Inflammatory macrophage treated with lipopolysaccharide for 4 hours (primary cell): ENCODE data around the gene CCDC57.
"Not testable (repeated sequence)": the region's sequence is repeated elsewhere in the genome, so short reads cannot be mapped to it uniquely, and the experiment has no call there.

Experiments
- DNase-seq: peaks from one replicate; pipeline ENCODE4 v3.0.0-alpha.2; 2020

CCDC57 gene

DNA sequence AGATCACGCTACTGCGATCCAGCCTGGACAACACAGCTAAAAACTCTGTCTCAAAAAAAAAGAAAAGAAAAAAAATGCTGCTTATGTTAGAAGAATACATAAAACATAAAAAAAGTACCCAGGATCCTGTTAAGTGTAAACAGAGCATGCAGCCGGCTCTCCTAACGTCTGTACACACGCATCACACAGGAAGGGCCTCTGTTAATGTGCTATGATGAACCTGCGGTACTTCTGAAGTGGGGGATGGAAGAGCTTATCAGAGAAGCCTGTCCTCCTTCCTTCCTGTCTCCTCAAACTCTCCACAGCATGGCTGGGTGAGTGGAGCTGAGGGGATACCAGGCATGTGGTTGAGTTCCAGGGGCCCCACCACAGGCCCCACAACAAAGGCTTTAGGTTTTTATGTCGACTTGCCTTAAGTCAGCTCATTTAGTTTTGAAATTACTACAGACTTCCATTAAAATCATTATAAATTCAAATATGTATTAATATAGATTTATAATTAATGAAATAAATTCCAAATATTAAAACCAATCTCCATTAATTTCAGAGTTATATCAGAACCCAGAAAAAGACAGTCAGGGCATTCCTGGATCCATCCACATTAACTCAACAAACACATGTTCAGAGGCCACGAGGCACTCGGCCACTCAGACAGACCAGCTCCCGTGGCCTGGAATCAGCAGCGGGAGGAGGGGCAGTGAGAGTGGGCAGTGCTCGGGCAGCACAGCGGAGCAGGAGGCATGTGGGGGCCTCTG lies 11.7 kb downstream of the CCDC57 start:
- DNase-seq, result no peak

DNA sequence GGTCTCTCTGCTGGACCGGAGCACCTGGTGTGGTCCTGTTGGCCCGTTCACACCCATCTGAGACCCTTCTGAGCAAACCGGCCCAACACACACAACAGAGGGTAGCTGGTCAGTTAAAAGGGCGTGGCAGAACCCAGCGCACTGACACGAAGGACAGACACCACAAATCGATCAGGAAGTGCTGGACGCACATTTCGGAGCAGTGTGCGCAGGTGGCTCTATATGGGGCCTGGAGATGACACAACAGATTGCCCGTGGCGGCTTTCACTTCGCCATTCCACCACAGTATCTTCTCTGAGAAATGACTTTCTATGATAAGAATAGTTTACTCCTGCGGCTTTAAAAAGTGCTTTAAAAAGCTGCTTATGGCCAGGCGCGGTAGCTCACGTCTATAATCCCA lies 12.5 kb downstream of the CCDC57 start:
- DNase-seq, result no peak

DNA sequence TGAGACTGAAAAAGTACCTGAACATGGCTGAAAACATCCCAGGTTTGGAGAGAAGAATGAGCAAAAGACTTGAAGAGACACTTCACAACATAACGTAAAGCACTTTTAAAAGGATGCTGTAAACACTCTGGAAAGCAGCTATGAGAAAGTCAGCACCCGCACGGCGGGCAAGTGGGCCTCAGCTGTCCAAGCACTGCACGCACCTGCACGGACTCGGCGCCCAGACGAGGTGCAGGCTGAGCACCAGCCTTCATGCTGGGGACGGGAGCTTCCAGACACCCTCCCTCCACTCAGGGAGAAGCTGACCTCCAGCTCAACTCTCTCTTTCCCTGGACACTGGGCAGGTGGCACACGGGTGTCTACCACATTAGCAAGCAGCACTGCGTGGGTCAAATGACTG lies 13.1 kb downstream of the CCDC57 start:
- no peak for DNase-seq

DNA sequence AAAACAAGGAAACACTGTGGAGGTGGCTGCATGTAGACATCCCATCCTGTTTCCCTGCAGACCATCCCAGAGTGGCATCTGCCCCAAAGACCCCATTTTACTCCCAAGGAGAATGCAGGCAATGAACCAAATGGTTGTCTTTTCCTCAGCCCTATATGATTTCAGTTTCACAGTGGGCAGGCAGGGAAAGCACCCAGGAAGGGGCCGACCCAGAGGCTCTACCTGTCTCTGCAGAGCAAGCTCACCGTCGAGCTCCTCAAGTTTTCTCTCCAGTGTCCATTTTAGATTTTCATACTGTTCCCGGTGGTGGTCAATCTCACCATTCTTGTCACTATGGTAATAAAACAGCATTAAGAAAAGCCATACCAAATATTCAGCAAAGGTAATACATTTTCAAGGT lies 14.6 kb downstream of the CCDC57 start:
- DNase-seq, result no peak

DNA sequence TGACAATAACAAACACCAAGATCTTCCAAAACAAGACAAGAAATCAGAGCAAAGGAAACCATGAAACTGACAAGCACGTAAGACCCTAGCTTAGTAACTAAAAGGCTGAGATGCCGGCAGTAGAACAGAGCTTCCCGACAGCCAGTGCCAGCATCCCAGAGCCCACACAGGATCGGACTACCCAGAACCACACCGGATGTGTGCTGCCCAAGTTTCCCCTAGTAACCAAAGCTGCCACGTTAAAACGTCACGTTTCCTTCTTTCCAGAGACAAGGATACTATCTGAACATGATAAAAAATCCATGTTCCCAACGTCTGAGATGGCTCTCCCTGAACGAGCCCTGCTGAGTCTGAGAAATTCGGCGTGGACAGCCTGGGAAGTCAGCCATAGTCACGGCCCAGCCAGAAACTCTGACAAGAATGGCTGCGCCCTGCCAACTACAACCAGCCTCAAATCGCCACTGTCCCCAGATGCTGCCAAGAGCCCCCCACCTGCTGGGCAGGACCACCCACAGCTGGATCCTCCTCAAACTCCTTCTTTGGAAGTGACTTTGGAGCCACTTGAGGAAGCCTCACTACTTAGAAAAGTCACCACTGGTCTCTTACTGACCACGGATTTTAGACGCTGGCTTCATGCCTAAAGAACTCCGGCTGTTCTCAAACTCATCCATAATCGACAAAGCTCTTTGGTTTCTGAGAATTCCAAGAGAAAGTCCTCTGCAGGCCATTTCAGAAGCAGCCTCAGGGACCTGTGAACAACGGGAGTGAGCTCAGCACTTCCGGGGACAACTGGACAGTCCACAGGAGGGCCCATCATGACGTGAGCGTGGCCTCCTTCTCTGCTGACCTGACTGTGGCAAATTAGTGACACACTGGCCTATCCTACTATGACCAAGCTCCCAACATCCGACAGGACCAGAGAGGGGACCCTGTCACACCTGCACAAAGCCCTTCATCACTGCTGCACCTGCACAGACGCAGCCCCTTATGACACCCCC lies 16.7 kb downstream of the CCDC57 start:
- DNase-seq, result no peak

DNA sequence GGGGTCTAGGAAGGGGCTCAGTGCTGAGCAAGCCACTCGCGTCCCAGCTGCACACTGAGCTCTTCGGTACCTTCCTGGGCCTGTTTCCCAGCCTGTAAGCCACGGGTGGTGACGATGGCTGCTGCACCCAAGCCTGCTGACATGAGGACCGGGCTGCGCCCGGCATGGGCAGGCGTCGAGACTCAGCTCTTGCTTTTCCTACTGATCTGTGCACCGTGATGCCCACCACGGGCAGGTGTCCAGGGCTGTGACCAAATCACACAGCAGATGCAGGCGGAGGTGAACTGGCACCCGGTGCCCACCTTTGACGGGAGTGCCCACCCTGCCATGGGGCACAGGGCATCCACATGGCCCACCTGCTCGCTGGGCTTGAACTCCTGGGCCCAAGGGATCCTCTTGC lies 17.9 kb downstream of the CCDC57 start:
- no peak for DNase-seq

DNA sequence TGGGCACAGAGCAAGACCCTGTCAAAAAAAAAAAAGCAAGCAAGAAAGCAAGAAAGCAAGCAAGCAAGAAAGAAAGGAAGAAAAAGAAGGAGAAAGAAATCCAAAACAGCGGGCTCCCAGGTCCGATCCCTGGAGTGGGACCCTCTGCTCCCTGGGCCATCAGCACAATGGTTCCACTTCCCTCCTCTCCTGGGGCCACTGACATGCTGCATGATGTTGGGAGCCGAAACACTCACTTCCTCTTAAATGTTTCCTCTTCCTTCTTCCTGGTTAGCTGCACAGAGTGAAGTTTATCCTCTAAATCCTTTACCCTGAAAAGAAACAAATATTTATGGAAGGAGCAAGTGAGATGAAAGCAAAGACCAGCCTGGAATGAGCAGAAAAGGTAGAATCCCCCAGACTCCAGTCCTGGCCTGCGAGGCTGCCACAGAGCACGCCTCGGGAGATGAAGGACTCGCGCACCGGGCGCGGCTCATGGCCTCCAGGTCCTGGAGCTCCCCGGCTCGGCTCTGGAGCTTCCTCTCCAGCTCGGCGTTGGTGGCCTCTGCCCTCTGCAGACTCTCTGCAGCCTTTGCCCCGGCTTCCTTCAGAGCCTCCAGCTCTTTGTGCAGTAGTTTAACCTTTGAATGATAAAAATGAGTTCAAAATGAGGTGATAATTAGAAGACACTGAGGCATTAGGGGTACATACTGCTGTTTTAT lies 19.0 kb downstream of the CCDC57 start:
- DNase-seq, result peak; percentile 76

DNA sequence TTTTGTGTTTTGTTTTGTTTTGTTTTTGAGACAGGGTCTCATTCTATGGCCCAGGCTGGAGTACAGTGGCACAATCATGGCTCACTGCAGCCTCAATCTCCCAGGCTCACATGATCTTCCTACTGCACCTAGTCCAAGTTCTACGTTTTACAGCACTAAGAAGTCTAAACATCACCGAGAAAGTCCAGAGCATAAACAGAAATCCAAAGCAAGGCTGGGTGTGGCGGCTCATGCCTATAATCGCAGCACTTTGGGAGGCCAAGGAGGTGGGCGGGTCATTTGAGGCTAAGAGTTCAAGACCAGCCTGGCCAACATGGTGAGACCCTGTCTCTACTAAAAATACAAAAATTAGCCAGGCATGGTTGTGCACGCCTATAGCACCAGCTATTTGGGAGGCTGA lies 19.6 kb downstream of the CCDC57 start:
- DNase-seq, result not testable (repeated sequence)

DNA sequence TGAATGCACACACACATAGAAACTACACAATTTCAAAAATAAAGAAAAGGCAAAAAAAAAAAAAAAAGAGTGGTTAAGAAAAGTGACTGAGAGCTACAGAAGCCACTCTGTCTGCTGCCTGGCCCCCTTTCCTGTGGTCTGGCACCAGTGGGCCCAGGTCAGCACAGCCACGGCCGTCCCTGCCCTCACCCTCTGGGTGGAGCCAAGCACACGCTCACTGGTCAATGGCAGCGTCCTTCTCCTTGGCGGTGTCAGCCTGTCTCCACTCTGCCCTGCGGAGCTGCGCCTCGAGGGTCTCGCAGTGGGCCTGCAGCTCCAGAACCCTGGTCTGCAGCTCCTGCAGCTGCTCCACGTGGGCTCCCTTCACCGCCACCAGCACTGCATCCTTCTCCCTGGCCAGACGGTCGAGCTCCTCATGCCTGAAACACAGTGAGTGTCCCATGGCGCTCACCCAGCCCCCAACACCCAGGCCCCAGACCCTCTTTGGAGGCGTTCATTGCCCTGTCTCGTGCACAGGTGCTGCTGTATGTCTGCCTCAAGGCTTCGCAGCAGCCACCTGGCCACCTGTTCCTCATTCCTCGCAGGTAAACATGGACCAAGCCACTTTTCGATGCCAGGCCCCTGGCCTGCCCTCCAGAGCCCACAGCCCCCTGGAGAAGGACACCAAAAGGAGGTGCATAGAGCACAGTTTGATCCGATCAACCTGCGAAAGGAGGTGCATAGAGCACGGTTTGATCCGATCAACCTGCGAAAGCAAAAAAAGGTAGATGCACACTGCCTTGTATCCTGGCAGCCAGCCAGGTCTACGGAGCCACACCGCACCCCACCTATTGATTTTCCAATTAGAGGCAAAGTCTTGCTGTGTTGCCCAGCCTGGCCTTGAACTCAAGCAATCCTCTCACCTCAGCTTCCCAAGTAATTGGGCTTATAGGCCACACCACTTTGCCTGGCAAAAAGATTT lies 24.4 kb downstream of the CCDC57 start:
- no peak for DNase-seq

DNA sequence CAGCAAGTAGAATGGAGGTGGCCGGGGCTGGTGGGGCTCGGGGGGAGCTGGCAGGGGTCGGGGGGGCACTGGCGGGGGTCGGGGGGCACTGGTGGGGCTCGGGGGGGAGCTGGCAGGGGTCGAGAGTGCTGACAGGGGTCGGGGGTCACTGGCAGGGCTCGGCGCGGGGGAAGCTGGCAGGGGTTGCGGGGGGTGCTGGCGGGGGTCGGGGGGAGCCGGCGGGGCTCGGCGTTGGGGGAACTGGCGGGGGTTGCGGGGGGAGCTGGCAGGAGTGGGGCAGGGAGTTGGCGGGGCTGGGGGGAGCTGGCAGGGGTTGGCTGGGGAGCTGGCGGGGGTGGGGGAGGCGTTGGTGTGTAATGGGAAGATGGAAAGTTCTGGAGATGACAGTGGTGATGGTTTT lies 25.1 kb downstream of the CCDC57 start:
- no peak for DNase-seq

DNA sequence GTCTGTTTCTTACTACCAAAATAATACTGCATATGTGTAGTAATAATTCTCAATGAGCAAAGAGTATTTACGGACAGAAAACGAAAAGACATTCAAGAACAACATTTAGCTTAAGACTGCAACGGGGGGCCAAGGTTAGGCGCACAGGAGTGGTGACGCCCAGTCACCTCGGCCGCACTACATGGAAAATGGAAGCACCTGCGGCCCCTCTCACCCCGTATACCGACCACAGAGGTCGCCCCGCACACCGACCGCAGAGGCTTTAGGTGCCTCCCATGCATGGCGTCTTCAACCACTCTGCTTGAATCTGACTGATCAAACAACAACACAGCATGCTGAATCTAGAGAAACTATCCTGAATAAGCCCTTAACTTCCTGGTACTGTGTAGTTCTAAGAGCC lies 26.4 kb downstream of the CCDC57 start:
- DNase-seq, result no peak

DNA sequence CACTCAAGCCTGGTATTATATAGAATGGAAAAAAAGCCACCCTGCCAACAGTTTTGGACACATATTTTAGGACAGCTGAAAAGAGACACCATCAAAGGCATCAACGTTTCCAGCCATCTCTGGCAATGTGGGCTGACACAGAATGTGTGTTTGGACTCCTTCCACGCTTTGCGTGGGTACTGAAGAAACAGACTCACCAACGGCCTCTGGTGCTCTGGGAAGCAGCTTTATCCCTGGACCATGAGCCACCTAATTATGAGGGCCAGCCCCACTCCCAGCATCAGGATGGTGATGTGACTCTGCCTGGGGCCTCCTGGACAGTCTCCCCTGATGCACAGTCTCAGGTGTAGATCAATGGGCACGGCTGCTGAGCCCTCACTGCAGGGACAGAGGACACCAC lies 27.9 kb downstream of the CCDC57 start:
- DNase-seq, result no peak

DNA sequence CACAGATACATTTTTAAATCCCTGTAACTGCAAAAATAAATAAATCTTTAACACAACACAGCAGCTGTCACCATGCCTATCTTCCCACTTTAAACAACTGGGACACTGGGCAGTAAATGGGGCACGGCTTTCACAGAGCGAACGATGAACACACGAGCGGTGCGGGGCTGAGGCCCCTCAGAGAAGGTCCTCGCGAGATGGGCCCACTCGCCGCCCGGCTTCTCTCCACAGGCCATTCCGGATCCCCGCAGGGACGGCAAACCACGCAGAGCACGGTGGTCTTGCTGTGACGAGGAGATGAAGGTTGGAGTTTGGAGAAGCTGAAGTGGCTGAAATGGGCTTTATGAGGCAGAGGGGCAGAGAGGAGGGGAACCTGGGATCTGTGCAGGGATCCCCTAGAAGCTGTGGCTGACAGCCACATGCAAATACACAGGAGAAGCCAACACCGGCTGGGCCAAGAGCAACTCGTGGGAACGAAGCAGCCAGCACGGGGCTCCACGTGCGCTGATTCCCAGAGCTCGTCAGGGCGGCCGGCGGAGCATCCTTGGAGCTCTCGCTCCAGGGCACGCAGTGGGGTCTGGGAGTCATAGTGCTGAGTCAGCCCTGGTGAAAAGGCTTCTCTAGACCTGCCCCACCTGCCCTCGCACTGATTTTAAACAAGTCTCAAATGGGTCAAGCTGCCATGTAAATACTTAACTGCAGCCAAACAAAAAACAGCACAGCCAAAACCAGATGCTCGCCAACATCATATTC lies 31.7 kb downstream of the CCDC57 start:
- DNase-seq, result no peak

DNA sequence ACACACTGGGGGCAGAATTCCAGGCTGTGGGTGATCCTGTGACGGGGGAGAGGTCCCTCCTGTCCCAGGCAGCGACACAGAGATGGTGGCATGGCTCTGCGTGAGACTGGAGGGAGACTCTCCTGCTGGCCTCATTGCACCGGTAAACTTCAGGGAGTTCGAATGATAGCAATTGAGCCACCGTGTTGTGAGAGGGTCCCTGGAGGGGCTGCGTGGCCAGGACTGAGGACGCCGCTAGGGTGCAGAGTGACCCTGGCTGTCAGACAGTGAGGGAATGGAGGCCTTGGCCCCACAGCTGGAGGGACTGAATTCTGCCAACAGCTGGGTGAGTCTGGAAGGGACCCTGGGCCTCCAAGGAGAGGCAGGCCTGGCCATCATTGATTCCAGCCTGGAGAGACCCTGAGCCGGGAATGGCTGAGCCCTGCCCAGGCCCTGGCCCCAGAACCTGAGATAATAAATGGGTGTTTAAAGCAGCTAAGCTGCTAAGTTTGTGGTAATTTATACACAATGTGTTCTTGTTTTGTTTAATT lies 32.6 kb downstream of the CCDC57 start:
- no peak for DNase-seq

DNA sequence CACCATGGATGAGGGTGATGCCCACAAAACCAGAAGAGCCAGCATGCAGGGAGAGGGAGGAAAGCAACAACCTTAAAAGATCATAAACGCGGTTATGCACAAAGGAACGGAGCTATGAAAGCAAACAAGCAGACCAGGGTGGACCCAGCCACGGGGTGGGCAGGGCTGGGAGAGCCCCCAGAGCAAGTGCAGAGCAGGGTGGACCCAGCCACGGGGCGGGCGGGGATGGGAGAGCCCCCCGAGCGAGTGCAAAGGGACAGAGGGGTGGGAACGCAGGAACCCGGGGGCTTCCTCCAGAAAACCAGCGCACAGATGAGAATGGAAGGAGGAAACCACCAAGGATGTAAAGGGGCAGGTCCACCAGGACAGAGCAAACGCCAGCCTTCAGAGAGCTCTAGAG lies 33.2 kb downstream of the CCDC57 start:
- no peak for DNase-seq

DNA sequence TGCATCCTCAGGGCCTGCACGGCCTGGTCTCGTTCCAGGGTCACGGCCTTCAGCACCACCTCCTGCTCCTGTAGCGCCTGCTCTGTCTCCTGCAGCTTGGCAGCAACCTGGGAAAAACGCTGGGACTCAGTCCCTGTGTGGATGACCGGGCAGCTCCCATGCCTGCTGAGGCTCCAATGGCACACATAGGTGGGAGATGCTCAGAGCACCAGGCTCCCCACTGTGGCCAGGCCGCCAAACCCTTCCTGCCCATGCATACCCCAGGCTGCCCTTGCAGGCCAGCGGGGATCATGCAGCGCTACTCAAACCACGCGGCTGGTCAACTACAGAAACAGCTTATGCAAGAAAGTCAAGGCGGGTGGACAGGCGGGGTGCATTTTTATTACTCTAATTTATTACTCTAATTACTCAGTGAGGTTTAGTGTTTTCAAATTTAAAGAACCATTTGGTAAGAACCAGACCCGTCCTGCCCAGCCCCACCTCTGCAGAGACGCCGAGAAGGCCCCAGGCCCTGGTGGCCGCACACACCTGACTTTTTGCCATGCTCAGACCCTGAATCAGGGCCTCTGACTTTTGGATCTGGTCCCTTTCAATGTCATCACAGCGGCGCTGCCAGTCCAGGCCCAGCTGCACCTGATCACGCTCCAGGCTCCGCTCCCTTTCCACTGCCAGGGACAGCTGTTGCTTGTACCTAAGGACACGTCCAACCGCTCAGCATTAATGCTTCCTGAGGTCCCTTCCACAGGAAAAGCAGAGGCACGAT lies 34.0 kb downstream of the CCDC57 start:
- no peak for DNase-seq

DNA sequence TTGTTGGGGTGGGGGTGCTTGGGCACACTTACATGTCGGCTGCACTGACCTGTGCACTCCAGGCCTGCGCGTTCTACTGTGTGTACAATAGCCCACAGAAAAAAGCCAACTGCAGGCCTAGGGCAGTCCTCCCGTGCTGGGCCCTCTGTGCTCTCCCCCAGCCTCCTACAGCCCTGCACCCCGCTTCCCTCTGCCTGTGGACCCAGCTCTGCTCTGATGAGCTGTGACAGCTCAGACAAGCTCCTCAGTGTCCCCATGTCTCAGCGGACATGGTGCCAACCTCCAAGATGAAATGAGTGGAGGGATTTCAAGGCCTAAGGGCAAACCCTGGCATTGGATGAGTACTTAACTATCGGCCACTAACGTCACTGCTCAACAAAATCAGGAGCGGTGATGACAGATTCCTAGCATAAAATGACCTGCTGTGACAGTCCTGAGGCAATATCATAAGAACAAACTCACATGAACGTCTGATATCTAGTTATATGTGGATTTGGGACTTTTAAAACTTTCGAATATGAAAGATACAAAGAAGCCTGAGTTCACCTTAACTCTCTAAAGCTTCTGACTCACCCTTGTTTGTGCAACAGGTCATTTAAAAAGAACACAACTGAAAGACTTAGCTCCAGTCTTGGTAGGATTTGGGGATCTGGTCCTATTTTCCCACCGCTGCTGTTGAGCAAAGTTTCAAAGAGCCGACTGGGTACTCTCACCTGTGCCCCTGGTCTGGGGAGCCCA lies 34.7 kb downstream of the CCDC57 start:
- DNase-seq, result no peak

DNA sequence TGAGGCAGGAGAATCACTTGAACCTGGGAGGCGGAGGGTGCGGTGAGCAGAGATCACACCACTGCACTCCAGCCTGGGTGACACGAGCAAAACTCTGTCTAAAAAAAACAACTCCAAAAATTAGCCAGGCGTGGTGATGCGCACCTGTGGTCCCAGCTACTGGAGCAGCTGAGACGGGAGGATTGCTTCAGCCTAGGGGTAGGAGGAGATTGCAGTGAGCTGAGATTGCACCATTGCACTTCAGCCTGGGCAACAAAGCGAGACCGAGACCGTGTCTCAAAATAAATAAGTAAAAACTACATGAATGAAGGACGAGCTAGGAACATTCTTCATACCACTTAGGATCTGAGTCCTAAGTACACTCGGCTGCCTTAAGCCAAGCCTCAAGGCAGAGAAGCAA lies 35.4 kb downstream of the CCDC57 start:
- no peak for DNase-seq

DNA sequence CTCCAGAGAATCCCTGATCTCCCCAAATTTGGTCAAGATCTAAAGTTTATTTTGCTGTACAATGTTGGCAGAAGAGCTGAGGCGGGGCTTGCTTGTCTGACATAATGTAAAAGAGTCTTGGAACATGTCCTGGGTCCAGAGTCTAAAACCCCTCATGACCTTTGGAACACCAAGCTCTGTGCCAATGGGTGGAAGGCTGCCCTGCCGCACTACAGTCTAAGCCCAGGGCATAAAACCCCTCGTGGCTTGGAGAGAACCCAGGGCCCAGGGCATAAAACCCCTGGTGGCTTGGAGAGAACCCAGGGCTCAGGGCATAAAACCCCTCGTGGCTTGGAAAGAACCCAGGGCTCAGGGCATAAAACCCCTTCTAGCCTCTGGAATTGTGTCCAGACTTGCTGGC lies 36.7 kb downstream of the CCDC57 start:
- DNase-seq, result no peak

DNA sequence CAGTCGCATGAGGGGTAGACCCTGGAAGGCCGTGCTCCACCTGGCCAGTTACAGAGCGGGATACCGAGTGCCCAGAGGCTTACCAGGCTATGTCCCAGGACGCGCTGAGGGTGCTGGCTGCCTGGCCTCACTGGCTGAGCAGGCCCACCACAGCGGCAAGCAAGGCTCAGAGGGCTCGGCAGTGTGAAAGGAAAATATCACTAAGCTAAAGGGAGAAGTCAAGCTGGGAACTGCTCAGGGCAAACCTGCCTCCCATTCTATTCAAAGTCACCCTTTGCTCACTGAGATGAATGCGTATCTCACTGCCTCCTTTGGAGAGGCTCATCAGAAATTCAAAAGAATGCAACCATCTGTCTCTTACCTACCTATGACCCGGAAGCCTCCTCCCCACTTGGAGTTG lies 37.4 kb downstream of the CCDC57 start:
- DNase-seq, result no peak
